Duodenal mucosa (tissue), 2 donors: Measurements from ENCODE around the gene CNTNAP4.

ENCODE experiments used
- H3K27ac ChIP-seq: one replicate; pipeline ENCODE4 v1.7.0; 2013; ENCODE audit warnings: low read depth, low read length
- H3K27me3 ChIP-seq, 2 donors: one replicate each; pipeline ENCODE4 v1.7.0; 2013; ENCODE audit warnings: low read length in 2 of 2, control low read depth in 1 of 2; ENCODE audit not compliant: insufficient read depth in 2 of 2, control insufficient read depth in 1 of 2
- H3K36me3 ChIP-seq, 2 donors: one replicate each; pipeline ENCODE4 v1.7.0; 2013; ENCODE audit warnings: low read length in 2 of 2, control low read depth in 1 of 2; ENCODE audit not compliant: insufficient read depth in 2 of 2, control insufficient read depth in 1 of 2
- H3K4me1 ChIP-seq, 2 donors: one replicate each; pipeline ENCODE4 v1.7.0; 2013; ENCODE audit warnings: low read length in 2 of 2, control low read depth in 1 of 2; ENCODE audit not compliant: insufficient read depth in 2 of 2, control insufficient read depth in 1 of 2
- H3K4me3 ChIP-seq, 2 donors: one replicate each; pipeline ENCODE4 v1.7.0; 2013; ENCODE audit warnings: low read length in 2 of 2, low read depth in 1 of 2
- H3K9ac ChIP-seq, 2 donors: one replicate each; pipeline ENCODE4 v1.7.0; 2013; ENCODE audit warnings: low read length in 2 of 2, low read depth in 1 of 2
- H3K9me3 ChIP-seq, 2 donors: one replicate each; pipeline ENCODE4 v1.7.0; 2013; ENCODE audit warnings: low read length in 2 of 2, control low read depth in 1 of 2; ENCODE audit not compliant: control insufficient read depth in 1 of 2

Gene CNTNAP4

GRCh38 chr16:76276745-76277438 lies at the start of gene CNTNAP4:
Gene CNTNAP4 (plus strand): TSS chr16:76277401. CDS start chr16:76277663, 262 bp downstream.
- Histone ChIP-seq H3K4me3 (no peak within 1 kb of the TSS), H3K27ac (no peak within 1 kb of the TSS), H3K9ac (no peak within 1 kb of the TSS), H3K27me3 (no peaks in the 10 kb centered on the region), H3K4me1 (no peaks in the 10 kb centered on the region), H3K9me3 (no peaks in the 10 kb centered on the region), H3K36me3 (no peaks in the 10 kb centered on the region)

GRCh38 chr16:76228546-76229146 lies 48.6 kb upstream of the CNTNAP4 start:
- H3K27me3 ChIP-seq, result no peaks in the 10 kb centered on the region
- no peak overlapping the region for H3K4me3 ChIP-seq
- no peaks in the 10 kb centered on the region for H3K36me3 ChIP-seq
- H3K9me3 ChIP-seq, result no peaks in the 10 kb centered on the region
- H3K4me1 ChIP-seq, result no peaks in the 10 kb centered on the region
- H3K27ac ChIP-seq, result no peak overlapping the region
- no peak overlapping the region for H3K9ac ChIP-seq

GRCh38 chr16:76232704-76233103 lies 44.5 kb upstream of the CNTNAP4 start:
- Histone ChIP-seq H3K9ac (no peak overlapping the region), H3K27ac (no peak overlapping the region), H3K27me3 (no peaks in the 10 kb centered on the region), H3K4me3 (no peak overlapping the region), H3K36me3 (no peaks in the 10 kb centered on the region), H3K4me1 (no peaks in the 10 kb centered on the region), H3K9me3 (no peaks in the 10 kb centered on the region)

GRCh38 chr16:76235025-76235424 lies 42.2 kb upstream of the CNTNAP4 start:
- Histone ChIP-seq H3K9ac (no peak overlapping the region), H3K4me1 (no peaks in the 10 kb centered on the region), H3K36me3 (no peaks in the 10 kb centered on the region), H3K4me3 (no peak overlapping the region), H3K27me3 (no peaks in the 10 kb centered on the region), H3K9me3 (no peaks in the 10 kb centered on the region), H3K27ac (no peak overlapping the region)

- Histone ChIP-seq H3K27me3 (no peaks in the 10 kb centered on the region), H3K36me3 (no peaks in the 10 kb centered on the region), H3K27ac (no peak overlapping the region), H3K4me1 (no peaks in the 10 kb centered on the region), H3K9me3 (no peaks in the 10 kb centered on the region), H3K4me3 (no peak overlapping the region), H3K9ac (no peak overlapping the region)
Measured at GRCh38 chr16:76235426-76235825, 41.8 kb upstream of the CNTNAP4 start.

- Histone ChIP-seq H3K9me3 (no peaks in the 10 kb centered on the region), H3K36me3 (no peaks in the 10 kb centered on the region)
Measured at GRCh38 chr16:76237471-76237870, 39.7 kb upstream of the CNTNAP4 start.

GRCh38 chr16:76241755-76242154 lies 35.4 kb upstream of the CNTNAP4 start:
- Histone ChIP-seq H3K9me3 (no peaks in the 10 kb centered on the region), H3K27me3 (no peaks in the 10 kb centered on the region), H3K36me3 (no peaks in the 10 kb centered on the region), H3K27ac (no peak overlapping the region), H3K4me3 (no peak overlapping the region), H3K9ac (no peak overlapping the region), H3K4me1 (no peaks in the 10 kb centered on the region)

More at GRCh38 chr16:76237471-76237870, 39.7 kb upstream of the CNTNAP4 start:
- no peaks in the 10 kb centered on the region for H3K27me3 ChIP-seq
- no peak overlapping the region for H3K9ac ChIP-seq
- no peaks in the 10 kb centered on the region for H3K4me1 ChIP-seq
- no peak overlapping the region for H3K4me3 ChIP-seq
- H3K27ac ChIP-seq, result no peak overlapping the region

- no peaks in the 10 kb centered on the region for H3K36me3 ChIP-seq
- H3K4me1 ChIP-seq, result no peaks in the 10 kb centered on the region
- H3K4me3 ChIP-seq, result no peak overlapping the region
- H3K9me3 ChIP-seq, result no peaks in the 10 kb centered on the region
- H3K27ac ChIP-seq, result no peak overlapping the region
- H3K27me3 ChIP-seq, result no peaks in the 10 kb centered on the region
- H3K9ac ChIP-seq, result no peak overlapping the region
Measured at GRCh38 chr16:76243620-76244019, 33.6 kb upstream of the CNTNAP4 start.

GRCh38 chr16:76246587-76246986 lies 30.6 kb upstream of the CNTNAP4 start:
- H3K9ac ChIP-seq, result no peak overlapping the region
- H3K4me3 ChIP-seq, result no peak overlapping the region

GRCh38 chr16:76265434-76266045 lies 11.7 kb upstream of the CNTNAP4 start:
- H3K9me3 ChIP-seq, result no peaks in the 10 kb centered on the region
- no peak overlapping the region for H3K9ac ChIP-seq
- H3K4me1 ChIP-seq, result no peaks in the 10 kb centered on the region
- H3K4me3 ChIP-seq, result no peak overlapping the region
- no peaks in the 10 kb centered on the region for H3K27me3 ChIP-seq
- H3K27ac ChIP-seq, result no peak overlapping the region
- H3K36me3 ChIP-seq, result no peaks in the 10 kb centered on the region

More at GRCh38 chr16:76246587-76246986, 30.6 kb upstream of the CNTNAP4 start:
- no peaks in the 10 kb centered on the region for H3K4me1 ChIP-seq
- H3K9me3 ChIP-seq, result no peaks in the 10 kb centered on the region
- no peak overlapping the region for H3K27ac ChIP-seq
- H3K27me3 ChIP-seq, result no peaks in the 10 kb centered on the region
- no peaks in the 10 kb centered on the region for H3K36me3 ChIP-seq
